Measurements from ENCODE around the gene C11orf86.

DNA sequence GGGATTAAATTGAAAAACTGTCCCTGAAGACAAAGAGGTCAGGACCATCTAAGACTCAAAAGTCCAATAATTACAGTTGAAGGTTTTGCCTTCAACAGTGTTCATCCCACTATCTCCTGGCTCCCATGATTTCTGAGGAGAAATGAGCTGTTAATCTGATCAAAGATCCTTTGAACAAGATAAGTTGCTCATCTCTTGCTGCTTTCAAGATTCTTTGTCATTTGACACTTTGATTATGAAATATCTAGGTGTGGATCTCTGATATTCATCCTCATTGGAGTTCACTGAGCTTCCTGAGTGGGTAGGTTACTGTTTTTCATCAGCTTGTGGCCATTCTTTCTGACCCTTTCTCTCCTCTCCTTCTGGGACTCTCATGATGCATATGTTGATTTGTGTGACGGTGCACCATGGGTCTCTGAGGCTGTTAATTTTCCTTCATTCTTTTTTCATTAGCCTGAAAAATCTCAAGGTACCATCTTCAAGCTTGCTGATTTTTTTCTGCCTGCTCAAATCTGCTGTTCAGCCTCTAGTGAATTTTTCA lies 37.8 kb upstream of the C11orf86 start:
- TF ChIP-seq, protein P1, sequence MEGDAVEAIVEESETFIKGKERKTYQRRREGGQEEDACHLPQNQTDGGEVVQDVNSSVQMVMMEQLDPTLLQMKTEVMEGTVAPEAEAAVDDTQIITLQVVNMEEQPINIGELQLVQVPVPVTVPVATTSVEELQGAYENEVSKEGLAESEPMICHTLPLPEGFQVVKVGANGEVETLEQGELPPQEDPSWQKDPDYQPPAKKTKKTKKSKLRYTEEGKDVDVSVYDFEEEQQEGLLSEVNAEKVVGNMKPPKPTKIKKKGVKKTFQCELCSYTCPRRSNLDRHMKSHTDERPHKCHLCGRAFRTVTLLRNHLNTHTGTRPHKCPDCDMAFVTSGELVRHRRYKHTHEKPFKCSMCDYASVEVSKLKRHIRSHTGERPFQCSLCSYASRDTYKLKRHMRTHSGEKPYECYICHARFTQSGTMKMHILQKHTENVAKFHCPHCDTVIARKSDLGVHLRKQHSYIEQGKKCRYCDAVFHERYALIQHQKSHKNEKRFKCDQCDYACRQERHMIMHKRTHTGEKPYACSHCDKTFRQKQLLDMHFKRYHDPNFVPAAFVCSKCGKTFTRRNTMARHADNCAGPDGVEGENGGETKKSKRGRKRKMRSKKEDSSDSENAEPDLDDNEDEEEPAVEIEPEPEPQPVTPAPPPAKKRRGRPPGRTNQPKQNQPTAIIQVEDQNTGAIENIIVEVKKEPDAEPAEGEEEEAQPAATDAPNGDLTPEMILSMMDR (IDR thresholded peaks at IDR 0.05): no peak
- no peak for TF ChIP-seq POLR2A (IDR thresholded peaks at IDR 0.05)
